HG03097 (cell line): ENCODE results near the gene ABLIM3.
"Not testable (repeated sequence)": the region's sequence is repeated elsewhere in the genome, so short reads cannot be mapped to it uniquely, and the experiment has no call there.

Experiments used
- ATAC-seq: cut with Tn5 transposase; IDR thresholded peaks from one replicate; pipeline ENCODE4 v1.9.1; 2021; ENCODE audit not compliant: unreplicated experiment, low FRiP score

ABLIM3 gene

GRCh38 chr5:149246906-149247305, 105.6 kb downstream of the ABLIM3 start:
- ATAC-seq = no peak

DNA sequence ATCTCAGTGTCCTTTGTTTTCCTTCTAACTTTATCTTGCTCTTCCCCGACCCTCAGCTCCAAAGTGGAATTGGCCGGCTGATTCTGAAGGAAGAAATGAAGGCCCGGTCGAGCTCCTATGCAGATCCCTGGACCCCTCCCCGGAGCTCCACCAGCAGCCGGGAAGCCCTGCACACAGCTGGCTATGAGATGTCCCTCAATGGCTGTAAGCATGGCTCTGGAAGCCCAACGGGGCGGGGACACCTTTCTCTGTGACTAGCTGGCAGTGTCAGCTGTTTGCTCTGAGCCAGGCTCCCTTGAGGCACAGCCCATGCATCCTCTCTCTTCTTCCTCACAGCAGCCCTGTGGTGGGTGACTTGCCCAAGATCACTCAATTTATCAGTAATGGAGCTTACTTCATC, 106.4 kb downstream of the ABLIM3 start:
- ATAC-seq = no peak

DNA sequence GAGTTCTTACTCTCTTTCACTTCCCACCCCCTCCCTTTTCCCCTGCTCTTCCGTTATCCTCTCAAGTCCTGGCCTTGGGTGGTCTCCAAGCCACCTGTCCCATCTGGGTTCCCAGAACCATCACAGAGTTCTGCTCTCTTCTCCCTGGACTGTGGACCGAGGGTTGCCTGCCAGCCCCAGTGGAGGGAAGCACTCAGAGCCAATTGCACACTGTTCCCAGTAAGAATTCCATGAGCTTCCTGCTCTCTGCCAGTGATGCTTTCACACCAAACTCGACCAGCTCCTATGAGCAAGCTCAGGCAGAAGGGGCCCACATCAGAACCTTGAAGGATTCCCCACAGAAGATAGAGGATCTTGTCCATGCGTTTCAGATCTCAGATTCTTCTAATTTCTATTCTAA, 110.3 kb downstream of the ABLIM3 start:
- ATAC-seq = no peak

DNA sequence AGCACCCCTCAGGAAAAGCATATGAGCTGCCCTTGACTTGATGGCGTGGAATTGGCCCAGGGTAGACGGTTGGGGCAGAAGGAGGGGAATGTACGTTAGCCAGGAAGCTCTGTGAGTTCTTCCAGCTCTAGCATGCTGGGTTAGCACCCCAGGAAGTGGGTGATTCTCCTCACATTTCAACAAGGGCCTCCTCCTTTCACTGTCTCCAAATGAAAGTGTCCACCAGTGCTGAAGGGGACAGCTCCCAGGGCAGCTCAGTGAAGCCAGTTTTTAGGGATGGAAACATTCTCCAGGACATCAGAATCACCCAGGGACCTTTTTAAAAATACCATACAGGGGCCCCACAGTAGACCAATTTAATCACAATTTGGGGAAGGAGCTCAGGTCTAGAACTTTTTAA, 113.2 kb downstream of the ABLIM3 start:
- ATAC-seq = no peak

GRCh38 chr5:149256451-149256850, 115.2 kb downstream of the ABLIM3 start:
- no peak for ATAC-seq

GRCh38 chr5:149257131-149257530, 115.8 kb downstream of the ABLIM3 start:
- no peak for ATAC-seq

DNA sequence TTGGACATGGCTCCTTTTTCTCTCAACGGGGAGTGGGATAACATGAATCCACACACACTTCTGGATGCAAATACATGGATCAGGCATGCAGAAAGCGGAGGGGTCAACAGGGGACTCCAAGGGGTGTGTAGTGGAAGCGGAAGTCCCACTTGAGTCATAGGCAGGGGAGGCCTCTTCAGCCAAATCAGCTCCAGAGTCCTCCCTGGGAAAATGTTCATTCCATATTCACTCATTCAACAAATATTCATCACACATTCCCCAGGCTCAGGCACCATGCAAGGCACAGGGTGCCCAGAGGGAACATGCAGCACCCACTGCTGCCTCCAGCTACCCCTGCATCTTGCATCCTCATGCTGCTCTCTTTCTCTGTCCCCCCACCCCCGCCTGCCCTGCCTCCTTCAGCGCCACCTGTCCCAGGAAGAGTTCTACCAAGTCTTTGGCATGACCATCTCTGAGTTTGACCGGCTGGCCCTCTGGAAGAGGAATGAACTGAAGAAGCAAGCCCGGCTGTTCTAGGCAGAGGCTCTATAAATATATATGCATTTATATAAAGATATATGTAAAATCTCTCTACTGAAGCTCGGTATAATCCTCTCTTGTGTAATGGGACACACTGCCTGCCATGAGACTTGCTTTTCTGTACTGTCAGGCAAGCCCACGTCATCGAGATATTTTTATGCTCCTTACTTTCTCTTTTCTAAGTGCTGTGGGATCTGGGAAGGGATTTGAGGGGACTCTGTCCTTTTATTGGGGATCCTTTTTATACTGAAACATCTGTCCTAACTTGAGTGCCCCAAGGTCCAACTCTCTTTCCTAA, 116.8 kb downstream of the ABLIM3 start:
- ATAC-seq = no peak

DNA sequence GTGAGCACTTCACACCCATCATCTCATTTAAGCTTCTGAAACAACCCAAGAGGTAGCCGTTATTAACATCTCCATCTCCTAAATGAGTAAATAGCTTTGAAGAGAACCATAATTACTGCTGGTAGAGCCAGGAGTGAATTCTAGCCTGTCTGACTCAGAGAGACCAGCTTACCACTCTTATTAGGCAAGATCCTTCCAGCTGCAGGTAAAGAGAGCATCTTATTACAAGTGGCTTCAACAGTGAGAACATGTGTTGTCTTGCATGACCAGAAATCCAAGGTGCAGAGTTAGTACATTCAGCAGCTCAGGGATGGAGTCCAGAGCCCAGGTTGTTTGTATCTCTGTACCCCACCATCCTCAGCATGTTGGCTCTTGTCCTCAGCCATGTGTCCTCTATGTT, 119.5 kb downstream of the ABLIM3 start:
- no peak for ATAC-seq

DNA sequence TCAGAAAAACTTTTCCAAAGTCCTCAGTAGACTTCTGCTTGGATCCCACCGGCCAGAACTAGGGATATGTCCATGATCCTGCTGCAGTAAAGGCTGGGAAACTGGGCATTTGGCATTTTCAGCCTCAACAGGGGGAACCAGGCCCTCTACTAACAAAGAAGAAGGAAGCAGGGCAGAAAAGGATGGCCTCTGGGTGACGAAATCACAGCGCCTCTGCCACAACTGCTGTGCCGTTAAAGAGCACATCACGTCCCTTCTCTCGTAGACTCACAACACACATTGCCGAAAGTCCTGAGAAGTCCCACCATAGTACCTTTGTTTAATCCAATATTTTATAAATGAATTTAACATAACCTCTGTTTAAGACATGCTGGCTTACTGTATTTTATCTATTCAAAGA, 120.0 kb downstream of the ABLIM3 start:
- no peak for ATAC-seq

DNA sequence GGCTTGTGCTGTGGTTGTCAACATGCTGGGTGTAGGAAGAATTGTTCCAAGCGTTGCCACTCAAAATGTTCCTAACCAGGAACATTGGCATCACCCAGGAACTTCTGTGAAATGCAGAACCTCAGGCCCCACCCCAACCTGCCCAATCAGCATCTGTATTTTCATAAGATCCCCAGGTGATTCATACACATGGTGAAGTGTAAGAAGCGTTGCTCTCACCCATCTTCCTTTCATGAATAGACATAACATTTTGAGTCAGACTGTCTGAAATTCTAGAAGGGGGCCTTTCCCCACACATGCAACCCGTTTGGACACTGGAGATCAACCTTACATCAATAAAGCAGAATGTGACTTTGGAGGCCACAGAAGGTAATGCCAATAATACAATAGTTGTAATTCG, 121.0 kb downstream of the ABLIM3 start:
- ATAC-seq = no peak

- ATAC-seq = no peak
Measured at GRCh38 chr5:149264439-149265067, 123.3 kb downstream of the ABLIM3 start.

- no peak for ATAC-seq
Measured at GRCh38 chr5:149265068-149265465, 123.8 kb downstream of the ABLIM3 start.

- ATAC-seq = no peak
Measured at GRCh38 chr5:149265597-149265996, 124.3 kb downstream of the ABLIM3 start.

- ATAC-seq = no peak
Measured at GRCh38 chr5:149267241-149267973, 126.1 kb downstream of the ABLIM3 start.

GRCh38 chr5:149268928-149269557, 127.8 kb downstream of the ABLIM3 start:
- no peak for ATAC-seq

- ATAC-seq = no peak
Measured at GRCh38 chr5:149271195-149271715, 130.0 kb downstream of the ABLIM3 start.

DNA sequence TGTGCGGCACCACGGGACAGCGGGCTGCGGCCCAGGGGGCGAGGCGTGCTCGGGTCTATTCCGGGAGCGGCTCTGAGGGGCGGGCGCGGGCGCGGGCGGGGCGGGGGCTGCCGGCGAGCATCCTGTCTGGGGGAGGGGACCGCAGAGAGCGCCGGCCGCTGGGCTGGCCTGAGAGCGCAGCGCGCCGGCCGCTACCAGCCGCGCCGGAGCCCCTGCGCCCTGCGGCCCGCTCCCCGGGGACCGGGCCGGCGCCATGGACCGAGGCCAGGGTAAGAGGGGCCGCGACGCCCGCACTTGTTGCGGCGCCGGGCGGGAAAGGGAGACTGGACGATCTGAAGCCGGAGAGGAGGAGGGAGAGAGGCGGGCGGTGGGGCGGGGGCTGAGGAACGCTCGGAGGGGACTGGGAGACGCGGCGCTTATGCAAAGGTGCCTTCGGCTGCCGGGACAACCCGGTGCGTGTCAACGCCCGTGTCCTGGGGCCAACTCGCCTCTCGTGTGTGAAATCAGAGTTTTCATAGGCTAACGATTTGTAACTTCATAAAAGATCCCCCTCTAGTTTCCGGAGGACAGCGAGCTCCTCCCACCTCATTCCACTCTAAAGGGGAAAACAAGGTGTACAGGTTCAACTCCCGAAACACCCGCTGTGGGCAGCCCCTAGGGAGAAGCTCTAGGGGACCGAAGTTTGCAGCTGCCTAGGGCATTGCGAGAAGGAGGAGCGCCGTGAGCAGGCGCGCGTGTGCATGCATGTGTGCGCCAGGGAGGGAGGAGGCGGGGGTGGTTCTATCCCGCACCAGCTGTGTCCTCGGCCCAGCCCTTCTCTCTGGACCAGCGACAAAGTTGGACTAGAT, 130.6 kb downstream of the ABLIM3 start, which contains the start of gene AFAP1L1:
Gene AFAP1L1, plus strand, starts transcription at position 144 of the 848 bp plus-strand sequence. Its CDS starts 110 bp downstream, at position 254.
- ATAC-seq = no peak

DNA sequence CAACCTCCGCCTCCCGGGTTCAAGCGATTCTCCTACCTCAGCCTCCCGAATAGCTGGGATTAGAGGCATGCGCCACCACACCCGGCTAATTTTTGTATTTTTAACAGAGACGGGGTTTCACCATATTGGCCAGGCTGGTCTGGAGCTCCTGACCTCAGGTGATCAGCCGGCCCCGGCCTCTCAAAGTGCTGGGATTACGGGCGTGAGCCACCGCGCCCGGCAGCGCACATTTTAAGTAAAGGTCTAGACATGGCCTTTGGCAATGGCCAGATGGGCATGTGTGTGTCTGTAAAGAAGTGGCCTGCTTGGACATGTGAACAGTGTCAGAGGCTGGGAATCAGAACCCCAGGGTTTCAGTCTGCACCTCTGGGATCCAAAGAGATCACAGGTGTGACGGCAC, 131.5 kb downstream of the ABLIM3 start:
- ATAC-seq = not testable (repeated sequence)

DNA sequence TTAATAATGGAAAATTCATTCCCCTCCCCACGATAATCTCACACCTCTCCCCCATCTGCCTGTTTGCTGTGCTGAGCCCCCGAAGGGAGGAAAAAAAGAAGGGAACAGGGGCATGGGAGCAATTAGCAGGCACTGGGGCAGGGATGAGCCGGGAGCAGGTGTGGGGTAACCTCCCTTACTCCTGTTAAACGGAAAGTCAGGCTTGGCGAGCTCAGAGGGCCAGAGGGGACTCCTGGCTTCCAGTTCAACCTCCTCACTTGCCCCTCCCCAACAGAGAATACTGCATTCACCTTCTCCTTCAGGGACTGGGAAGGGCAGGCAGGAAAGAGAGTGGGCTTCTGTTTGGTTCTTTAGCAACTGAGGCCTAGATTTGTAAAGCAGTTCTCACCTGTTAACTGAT, 131.9 kb downstream of the ABLIM3 start:
- no peak for ATAC-seq

DNA sequence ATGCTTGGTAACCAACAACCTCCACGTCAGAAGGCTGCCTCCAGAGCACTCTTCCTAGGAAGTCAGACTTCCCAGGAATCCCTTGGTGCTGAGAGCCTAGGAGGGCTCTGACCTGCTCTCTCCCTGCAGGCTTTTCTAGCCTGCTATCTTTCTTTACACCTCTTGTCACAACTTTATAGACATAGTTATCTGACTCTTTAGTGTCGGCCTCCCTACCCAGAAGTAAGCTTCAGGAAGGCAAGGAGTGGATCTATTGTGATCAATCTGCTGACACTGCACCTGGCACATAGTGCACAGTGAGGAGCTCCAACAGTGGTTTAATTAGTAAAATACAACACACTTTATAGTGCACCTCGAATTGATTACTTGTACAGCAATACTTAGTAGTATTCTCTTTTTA, 132.7 kb downstream of the ABLIM3 start:
- ATAC-seq = no peak
